LNCaP clone FGC (cell line): ENCODE results near the gene RER1.

ENCODE experiments used
- DNase-seq: peaks from one replicate; pipeline ENCODE4 v3.0.0-alpha.2; 2011; ENCODE audit warnings: low read depth
- H3K4me3 ChIP-seq: 2 replicates; pipeline ENCODE4 v1.5.1; 2011; ENCODE audit warnings: mild to moderate bottlenecking, low read depth, low read length, control low read depth
- CTCF ChIP-seq: IDR thresholded peaks from 2 replicates; pipeline ENCODE4 v1.5.1; 2012; ENCODE audit warnings: mild to moderate bottlenecking; ENCODE audit not compliant: control insufficient read depth, insufficient read depth; ENCODE audit errors: extremely low read depth

The RER1 gene

GRCh38 chr1:2428490-2428889 is 36.8 kb downstream of the RER1 start:
- DNase-seq, result no peak
- no peak for TF ChIP-seq CTCF
- no peak overlapping the region for H3K4me3 ChIP-seq

GRCh38 chr1:2429780-2430591 is 38.3 kb downstream of the RER1 start:
- no peak overlapping the region for H3K4me3 ChIP-seq
- no peak for TF ChIP-seq CTCF
- DNase-seq, result no peak

- no peak for TF ChIP-seq CTCF
- DNase-seq, result no peak
- H3K4me3 ChIP-seq, result no peak overlapping the region
Observed at GRCh38 chr1:2430592-2430973, 38.9 kb downstream of the RER1 start.

GRCh38 chr1:2431103-2431502 is 39.5 kb downstream of the RER1 start:
- DNase-seq, result no peak
- no peak for TF ChIP-seq CTCF
- H3K4me3 ChIP-seq, result no peak overlapping the region

- no peak overlapping the region for H3K4me3 ChIP-seq
- TF ChIP-seq CTCF, result no peak
- DNase-seq, result no peak
Observed at GRCh38 chr1:2431518-2431917, 39.9 kb downstream of the RER1 start.

- H3K4me3 ChIP-seq, result no peak overlapping the region
- no peak for TF ChIP-seq CTCF
- DNase-seq, result no peak
Observed at GRCh38 chr1:2432441-2432844, 40.8 kb downstream of the RER1 start.

- no peak overlapping the region for H3K4me3 ChIP-seq
- TF ChIP-seq CTCF, result no peak
- no peak for DNase-seq
Observed at GRCh38 chr1:2433196-2433595, 41.6 kb downstream of the RER1 start.
